IPS-20b (cell line): ENCODE results near the gene IL9.

Experiments used
- H3K27ac ChIP-seq: one replicate; pipeline ENCODE4 v1.5.1; 2013; ENCODE audit warnings: low read length
- H3K27me3 ChIP-seq: 2 replicates; pipeline ENCODE4 v1.6.1; 2013; ENCODE audit warnings: mild to moderate bottlenecking, low read length, inconsistent platforms; ENCODE audit not compliant: insufficient read depth
- H3K36me3 ChIP-seq: 2 replicates; pipeline ENCODE4 v1.6.1; 2013; ENCODE audit warnings: low read depth, mild to moderate bottlenecking, inconsistent platforms, low read length, moderate library complexity; ENCODE audit not compliant: insufficient read depth
- H3K4me1 ChIP-seq: 2 replicates; pipeline ENCODE4 v1.6.1; 2013; ENCODE audit warnings: mild to moderate bottlenecking, control low read depth, inconsistent platforms, low read length, moderate library complexity; ENCODE audit not compliant: insufficient read depth
- H3K4me3 ChIP-seq: 2 replicates; pipeline ENCODE4 v1.5.1; 2013; ENCODE audit warnings: mild to moderate bottlenecking, low read length, inconsistent platforms
- H3K9ac ChIP-seq: 2 replicates; pipeline ENCODE4 v1.6.1; 2013; ENCODE audit warnings: low read depth, mild to moderate bottlenecking, inconsistent platforms, low read length, moderate library complexity
- H3K9me3 ChIP-seq: 2 replicates; pipeline ENCODE4 v1.6.1; 2013; ENCODE audit warnings: mild to moderate bottlenecking, low read depth, low read length, inconsistent platforms; ENCODE audit not compliant: insufficient read depth

The IL9 gene

DNA sequence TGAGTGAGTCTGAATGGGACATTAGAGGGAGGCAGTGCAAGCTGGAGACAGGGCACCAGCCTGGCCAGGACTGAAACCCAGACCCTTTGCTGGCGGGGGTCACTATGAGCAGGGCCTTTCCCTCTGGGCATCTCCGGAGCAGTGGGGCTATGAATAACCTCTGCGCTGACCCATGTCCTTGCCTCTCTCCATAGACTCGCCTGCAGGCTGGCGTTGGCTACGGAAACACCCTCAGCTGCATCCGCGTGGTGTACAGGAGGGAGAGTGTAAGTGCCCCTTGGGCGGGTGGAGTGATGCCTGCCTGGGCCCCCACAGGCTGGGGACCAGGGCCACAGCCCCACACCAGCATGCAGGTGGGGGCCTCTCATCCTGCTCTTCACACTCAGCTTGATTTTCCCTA lies 45.4 kb downstream of the IL9 start:
- Histone ChIP-seq H3K27me3 (no peaks in the 10 kb centered on the region), H3K9me3 (no peaks in the 10 kb centered on the region; the same call in 1 of the 2 replicates), H3K36me3 (no peaks in the 10 kb centered on the region), H3K4me3 (no peak overlapping the region), H3K9ac (no peak overlapping the region), H3K27ac (no peak overlapping the region), H3K4me1 (no peaks in the 10 kb centered on the region)

DNA sequence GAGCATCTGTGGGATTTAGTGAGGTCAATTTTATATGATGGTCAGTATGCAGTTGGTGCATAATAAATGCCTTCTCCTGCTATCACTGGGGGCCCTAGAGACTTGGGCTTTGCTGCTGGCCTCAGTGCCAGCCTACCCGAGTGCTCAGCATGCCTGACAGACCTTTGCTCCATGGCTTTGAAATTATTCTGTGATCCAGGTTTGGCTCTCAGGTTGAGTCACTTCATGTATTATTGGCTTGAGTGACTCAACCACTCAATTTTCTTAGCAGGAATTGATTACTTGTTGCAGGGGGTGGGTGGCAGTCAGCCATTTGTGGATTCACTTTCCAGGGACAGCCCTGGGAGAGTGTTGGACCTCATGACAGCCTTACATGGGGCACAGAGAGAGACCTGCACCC lies 47.7 kb downstream of the IL9 start:
- Histone ChIP-seq H3K9ac (no peak overlapping the region), H3K4me3 (no peak overlapping the region), H3K27ac (no peak overlapping the region), H3K4me1 (no peaks in the 10 kb centered on the region), H3K27me3 (no peaks in the 10 kb centered on the region), H3K9me3 (no peaks in the 10 kb centered on the region), H3K36me3 (no peaks in the 10 kb centered on the region)

DNA sequence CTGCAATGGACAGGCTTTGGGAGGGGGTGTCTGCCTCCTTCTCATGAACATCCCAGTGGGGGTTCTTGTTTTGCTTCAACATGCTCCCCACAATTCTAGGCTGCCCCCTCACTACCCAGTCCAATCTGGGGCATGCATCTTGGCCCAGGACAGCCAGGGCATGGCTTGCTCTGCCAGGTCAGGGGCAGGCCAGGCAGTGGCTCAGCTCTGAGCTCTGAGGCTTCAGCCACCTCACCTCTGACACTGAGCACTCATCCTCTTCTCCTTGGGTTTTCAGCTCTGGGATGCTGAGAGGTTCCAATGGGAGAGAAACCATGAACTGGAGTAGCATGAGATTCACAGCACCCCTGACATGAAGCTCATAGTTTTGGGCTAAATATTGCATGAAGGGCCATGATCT lies 49.3 kb downstream of the IL9 start:
- Histone ChIP-seq H3K9ac (no peak overlapping the region), H3K4me1 (no peaks in the 10 kb centered on the region), H3K27ac (no peak overlapping the region), H3K9me3 (no peaks in the 10 kb centered on the region), H3K4me3 (no peak overlapping the region), H3K27me3 (no peaks in the 10 kb centered on the region), H3K36me3 (no peaks in the 10 kb centered on the region)

DNA sequence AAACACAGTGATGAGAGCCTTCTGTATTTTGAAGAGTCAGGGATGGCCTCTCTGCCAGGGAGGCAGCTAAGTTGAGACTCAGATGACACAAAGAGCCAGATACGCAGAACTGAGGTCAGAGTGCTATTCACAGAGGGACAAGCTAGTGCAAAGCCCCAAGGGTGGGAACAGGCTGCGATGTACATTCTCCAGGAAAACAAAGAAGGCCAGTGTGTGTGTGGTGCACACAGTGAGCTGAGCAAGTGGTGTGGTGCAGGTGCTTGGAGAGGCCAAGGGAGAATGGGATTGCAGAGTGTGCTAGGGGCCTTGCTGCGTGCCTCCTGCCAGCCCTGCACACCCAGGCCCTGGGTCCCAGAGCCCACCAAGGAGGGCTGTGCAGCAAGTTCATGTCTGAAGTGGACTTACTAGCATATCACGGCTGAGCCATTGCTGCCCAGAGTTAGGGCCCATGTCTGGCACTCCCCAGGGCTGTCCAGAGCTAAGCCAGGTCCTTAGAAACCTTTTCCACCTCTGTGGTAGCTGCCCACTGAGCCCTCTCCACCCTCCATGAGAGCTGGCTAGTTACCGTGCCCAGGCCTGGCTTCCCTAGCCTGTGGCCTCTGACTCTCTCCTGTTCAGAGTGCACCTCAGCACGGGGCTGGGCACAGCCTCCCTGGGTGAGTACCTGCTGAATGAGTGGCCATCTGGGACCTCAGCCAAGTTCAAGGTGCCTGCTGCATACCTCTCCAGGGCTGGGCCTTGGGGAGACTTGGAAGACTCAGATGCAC lies 51.9 kb downstream of the IL9 start:
- Histone ChIP-seq H3K27me3 (no peaks in the 10 kb centered on the region), H3K9ac (no peak overlapping the region), H3K27ac (no peak overlapping the region), H3K4me1 (no peaks in the 10 kb centered on the region), H3K4me3 (no peak overlapping the region), H3K36me3 (no peaks in the 10 kb centered on the region), H3K9me3 (peaks cover under 1% of the 10 kb centered on the region)

DNA sequence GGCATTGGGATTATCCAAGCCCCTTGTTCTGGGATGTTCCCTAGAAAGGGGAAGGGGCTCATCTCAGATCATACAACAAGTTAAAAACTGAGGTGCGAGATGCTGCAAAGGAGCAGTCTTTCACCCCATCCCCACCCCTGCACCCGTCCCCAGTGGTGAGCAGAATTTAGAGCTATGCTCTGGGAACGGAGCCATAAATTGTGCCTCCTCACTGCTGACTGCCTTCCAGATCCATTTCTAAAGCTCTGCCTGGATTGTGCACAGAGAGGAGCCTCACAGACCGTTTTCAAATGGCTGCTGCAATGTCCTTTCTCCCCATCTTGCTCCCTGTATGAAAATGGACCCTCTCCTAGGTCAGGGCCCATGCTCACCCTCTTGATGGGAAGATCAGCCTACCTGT lies 52.9 kb downstream of the IL9 start:
- H3K36me3 ChIP-seq: no peaks in the 10 kb centered on the region

More for the DNA sequence above, 52.9 kb downstream of the IL9 start:
- Histone ChIP-seq H3K9me3 (peaks cover 10% of the 10 kb centered on the region), H3K4me3 (no peak overlapping the region), H3K4me1 (no peaks in the 10 kb centered on the region), H3K9ac (no peak overlapping the region), H3K27me3 (no peaks in the 10 kb centered on the region), H3K27ac (no peak overlapping the region)
